ENCODE data around the gene HES1. TPM values are rescaled to one million over a fixed set of nuclear protein-coding genes. Genes with fewer than 3 reads are reported as not detected.

The HES1 gene
- total and polyA plus RNA-seq, 9 of the 15 experiments (the other 6 are each of a cell fraction or from before 2014, with no cell fraction given): 3.4 to 37.0 (median 19.3) TPM

GRCh38 chr3:194135806-194136518 lies at the start of gene HES1 (continued):
- TF ChIP-seq RREB1 (CRISPR knock-in tag; IDR thresholded peaks at IDR 0.05) (no peak), FIP1L1 (IDR thresholded peaks at IDR 0.05; ENCODE audit: low read depth, low read length, poor library complexity, severe bottlenecking) (no peak), RFX5 (IDR thresholded peaks at IDR 0.05; ENCODE audit: low read depth, low read length) (no peak), PBX2 (CRISPR knock-in tag; IDR thresholded peaks at IDR 0.05; ENCODE audit: low read depth) (peak; percentile 70), PBX2 (tag; conservative IDR thresholded peaks at IDR 0.05; ENCODE audit: low read depth) (peak; percentile 95), HINFP (tag; conservative IDR thresholded peaks at IDR 0.05; ENCODE audit: low read depth) (0 out of 2 replicates have a peak, but pooled peaks have one; percentile 25), MECOM (CRISPR knock-in tag; IDR thresholded peaks at IDR 0.05) (no peak), NFIX (CRISPR knock-in tag; IDR thresholded peaks at IDR 0.05; ENCODE audit: low read depth) (no peak), SAP30 (IDR thresholded peaks at IDR 0.05; ENCODE audit: borderline replicate concordance, insufficient read depth, low read depth, low read length, poor library complexity, severe bottlenecking) (peak; percentile 67), CHD4 (IDR thresholded peaks at IDR 0.05; ENCODE audit: insufficient read depth, insufficient replicate concordance, low read depth, low read length, poor library complexity, severe bottlenecking) (no peak), HMG20B (CRISPR knock-in tag; IDR thresholded peaks at IDR 0.05) (0 out of 2 replicates have a peak, but pooled peaks have one; percentile 65)
